Fibroblast of the aortic adventitia (primary cell): ENCODE data around the gene ZIK1. TPM values are rescaled to one million over a fixed set of nuclear protein-coding genes. Genes with fewer than 3 reads are reported as not detected.

Source experiments
- DNase-seq: peaks from one replicate; pipeline ENCODE4 v3.0.0-alpha.2; 2010; ENCODE audit warnings: low read depth
- H3K4me3 ChIP-seq: 2 replicates; pipeline ENCODE4 v1.5.1; 2011; ENCODE audit warnings: low read depth, mild to moderate bottlenecking, control low read depth, low read length, moderate library complexity
- CTCF ChIP-seq: IDR thresholded peaks from 2 replicates; pipeline ENCODE4 v1.5.1; 2011; ENCODE audit warnings: mild to moderate bottlenecking, low read length, control low read depth, inconsistent platforms; ENCODE audit not compliant: insufficient read depth
- total RNA-seq: library from RNA; depleted of rRNA; stranded (reverse); fragments of >200 nt; gene quantifications from 2 replicates; pipeline ENCODE4 v1.2.3, GENCODE V29; 2012; ENCODE audit warnings: low replicate concordance

Gene ZIK1
- total RNA-seq, 1 donor, result 11.0 TPM

GRCh38 chr19:57599761-57600383 lies 15.9 kb downstream of the ZIK1 start, which contains the start of gene ZNF530:
ZNF530 (plus strand) TSS chr19:57599885; CDS start chr19:57604346, 4,461 bp downstream.
- no peak for TF ChIP-seq CTCF
- peak; percentile 91 for DNase-seq
- peak within 1 kb of the TSS; percentile 85 for H3K4me3 ChIP-seq

- TF ChIP-seq CTCF, result no peak
- DNase-seq, result no peak
- no peak overlapping the region for H3K4me3 ChIP-seq
Observed at GRCh38 chr19:57606931-57607330, 23.0 kb downstream of the ZIK1 start.

GRCh38 chr19:57611113-57611512 lies 27.2 kb downstream of the ZIK1 start:
- no peak overlapping the region for H3K4me3 ChIP-seq
- DNase-seq, result no peak
- TF ChIP-seq CTCF, result no peak

- TF ChIP-seq CTCF, result peak; percentile 42
- H3K4me3 ChIP-seq, result peak within 1 kb of the TSS; percentile 98
- DNase-seq, result peak; percentile 87
Observed at GRCh38 chr19:57613941-57614743, 30.2 kb downstream of the ZIK1 start, which contains the start of gene ZNF134. ZNF134 (plus strand) TSS chr19:57614242; CDS start chr19:57619469, 5,227 bp downstream.

GRCh38 chr19:57615346-57615745 lies 31.4 kb downstream of the ZIK1 start:
- no peak for TF ChIP-seq CTCF
- DNase-seq, result no peak

GRCh38 chr19:57620673-57621348 lies 36.9 kb downstream of the ZIK1 start:
- peak; percentile 9 for DNase-seq
- no peak for TF ChIP-seq CTCF
- H3K4me3 ChIP-seq, result no peak overlapping the region

More at GRCh38 chr19:57615346-57615745, 31.4 kb downstream of the ZIK1 start:
- peak overlapping the region; percentile 98 for H3K4me3 ChIP-seq
